GM21786 (cell line): ENCODE measurements around the gene BRD9.

Experiments used
- ATAC-seq: cut with Tn5 transposase; IDR thresholded peaks from one replicate; pipeline ENCODE4 v1.9.1; 2021; ENCODE audit not compliant: unreplicated experiment

BRD9 gene

GRCh38 chr5:819078-819477, 73.5 kb downstream of the BRD9 start:
- no peak for ATAC-seq

GRCh38 chr5:816176-816575, 76.4 kb downstream of the BRD9 start:
- no peak for ATAC-seq

- ATAC-seq, result no peak
Observed at GRCh38 chr5:815449-815848, 77.2 kb downstream of the BRD9 start.
